NCI-H1105 (cell line): ENCODE data around the gene ZNF534.
"Not testable (repeated sequence)": the region's sequence is repeated elsewhere in the genome, so short reads cannot be mapped to it uniquely, and the experiment has no call there.

Experiments
- DNase-seq: peaks from one replicate; lab custom pipeline; 2025; lab: John Stamatoyannopoulos, UW

The ZNF534 gene

DNA sequence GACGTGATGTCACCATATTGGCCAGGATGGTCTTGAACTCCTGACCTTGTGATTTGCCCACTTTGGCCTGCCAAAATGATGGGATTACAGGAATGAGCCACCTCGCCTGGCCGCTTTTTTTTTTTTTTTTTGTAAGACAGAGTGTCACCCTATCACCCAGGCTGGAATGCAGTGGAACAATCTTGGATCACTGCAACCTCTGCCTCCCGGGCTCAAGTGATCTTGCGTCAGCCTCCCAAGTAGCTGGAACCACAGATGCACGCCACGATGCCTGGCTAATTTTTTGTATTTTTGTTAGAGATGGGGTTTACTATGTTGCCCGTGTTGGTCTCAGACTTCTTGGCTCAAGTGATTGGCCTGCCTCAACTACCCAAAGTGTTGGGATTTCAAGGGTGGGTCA lies 69.6 kb downstream of the ZNF534 start:
- DNase-seq = no peak

DNA sequence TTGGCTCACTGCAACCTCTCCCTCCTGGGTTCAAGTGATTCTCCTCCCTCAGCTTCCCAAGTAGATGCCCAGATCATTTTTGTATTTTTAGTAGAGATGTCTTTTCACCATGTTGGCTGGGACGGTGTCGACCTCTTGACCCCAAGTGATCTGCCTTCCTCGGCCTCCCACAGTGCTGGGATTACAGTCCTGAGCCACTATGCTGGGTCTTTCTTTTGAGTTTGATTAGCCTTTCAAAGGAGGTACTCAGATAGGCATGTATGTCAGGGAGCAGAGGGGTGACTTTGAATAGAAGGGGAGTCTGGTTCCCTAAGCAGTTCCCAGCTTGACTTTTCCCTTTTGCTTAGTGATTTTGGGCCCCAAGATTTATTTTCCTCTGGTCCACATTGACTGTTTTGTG lies 71.5 kb downstream of the ZNF534 start:
- DNase-seq = not testable (repeated sequence)

DNA sequence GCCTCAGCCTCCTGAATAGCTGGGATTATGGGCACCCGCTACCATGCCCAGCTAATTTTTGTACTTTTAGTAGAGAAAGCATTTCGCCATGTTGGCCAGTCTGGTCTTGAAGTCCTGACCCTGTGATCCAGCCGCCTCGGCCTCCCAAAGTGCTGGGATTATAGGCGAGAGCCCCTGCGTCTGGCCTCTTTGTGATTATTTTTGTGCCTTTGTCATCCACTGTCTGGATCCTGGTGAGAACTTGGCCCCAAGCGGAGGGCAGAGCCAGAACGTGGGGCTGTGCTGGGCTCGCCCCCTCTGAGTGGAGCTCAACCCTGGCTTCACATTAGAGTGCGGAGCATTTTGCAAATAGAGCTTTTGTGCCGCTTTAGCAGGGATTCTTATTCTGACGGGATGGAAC lies 72.0 kb downstream of the ZNF534 start:
- not testable (repeated sequence) for DNase-seq
